22Rv1 (cell line): ENCODE results near the gene MAST2.

Experiments
- CTCF ChIP-seq: fragments of 450-650 bp; IDR thresholded peaks from 2 replicates; pipeline ENCODE4 v1.5.1; 2017; ENCODE audit warnings: mild to moderate bottlenecking
- ZFX ChIP-seq: fragments of 450-650 bp; IDR thresholded peaks from 2 replicates; pipeline ENCODE4 v1.6.1; 2017; ENCODE audit warnings: antibody characterized with exemption, borderline replicate concordance

GRCh38 chr1:45857101-45857700, 53.8 kb downstream of the MAST2 start:
- TF ChIP-seq CTCF (no peak), ZFX (no peak)
